MM.1S (cell line): ENCODE data around the gene GRIK2.

Experiments
- DNase-seq: peaks from one replicate; pipeline ENCODE4 v3.0.0-alpha.2; 2015
- H2AFZ ChIP-seq: fragments of 300-600 bp; sonication (generic); 2 replicates; pipeline ENCODE4 v1.6.0; 2016; ENCODE audit warnings: antibody characterized with exemption, low read length
- H3F3A ChIP-seq: fragments of 300-600 bp; sonication (generic); 2 replicates; pipeline ENCODE4 v1.6.1; 2016; ENCODE audit warnings: mild to moderate bottlenecking, antibody characterized with exemption, low read length, moderate library complexity, mixed read lengths; ENCODE audit not compliant: insufficient read depth
- H3K27ac ChIP-seq: fragments of 300-600 bp; sonication (generic); 2 replicates; pipeline ENCODE4 v1.5.1; 2016; ENCODE audit warnings: mild to moderate bottlenecking, low read length
- H3K27me3 ChIP-seq: fragments of 300-600 bp; sonication (generic); replicated peaks from 2 replicates; pipeline ENCODE4 v1.6.0; 2016; ENCODE audit warnings: low read length; ENCODE audit not compliant: insufficient read depth
- H3K36me3 ChIP-seq: fragments of 300-600 bp; sonication (generic); replicated peaks from 2 replicates; pipeline ENCODE4 v1.6.1; 2016; ENCODE audit warnings: mild to moderate bottlenecking, low read length, mixed read lengths; ENCODE audit not compliant: insufficient read depth
- H3K4me1 ChIP-seq: fragments of 300-600 bp; sonication (generic); 2 replicates; pipeline ENCODE4 v1.6.1; 2016; ENCODE audit warnings: low read length, mixed read lengths
- H3K4me2 ChIP-seq: fragments of 300-600 bp; sonication (generic); 2 replicates; pipeline ENCODE4 v1.6.0; 2016; ENCODE audit warnings: low read depth, low read length
- H3K4me3 ChIP-seq: fragments of 300-600 bp; sonication (generic); 2 replicates; pipeline ENCODE4 v1.5.1; 2016; ENCODE audit warnings: low read length, mixed read lengths
- H3K79me2 ChIP-seq: fragments of 300-600 bp; sonication (generic); 2 replicates; pipeline ENCODE4 v1.6.1; 2016; ENCODE audit warnings: mixed run types, low read length, mixed read lengths
- H3K9ac ChIP-seq: fragments of 300-600 bp; sonication (generic); 2 replicates; pipeline ENCODE4 v1.6.1; 2016; ENCODE audit warnings: low read length, mixed read lengths
- H3K9me2 ChIP-seq: fragments of 300-600 bp; sonication (generic); replicated peaks from 2 replicates; pipeline ENCODE4 v1.6.1; 2016; ENCODE audit warnings: mild to moderate bottlenecking, low read length, mixed read lengths; ENCODE audit not compliant: insufficient read depth
- H3K9me3 ChIP-seq: fragments of 300-600 bp; sonication (generic); replicated peaks from 2 replicates; pipeline ENCODE4 v1.6.1; 2016; ENCODE audit warnings: mild to moderate bottlenecking, low read length, mixed read lengths; ENCODE audit not compliant: insufficient read depth
- H4K20me1 ChIP-seq: fragments of 300-600 bp; sonication (generic); 2 replicates; pipeline ENCODE4 v1.6.1; 2016; ENCODE audit warnings: mild to moderate bottlenecking, low read length, moderate library complexity, mixed read lengths; ENCODE audit not compliant: insufficient read depth
- EZH2 ChIP-seq: fragments of 300-600 bp; sonication (generic); optimal IDR thresholded peaks from 2 replicates; pipeline ENCODE3; 2017; ENCODE audit warnings: low read depth, mild to moderate bottlenecking, antibody characterized with exemption, low read length, mixed read lengths
- EZH2phosphoT487 ChIP-seq: fragments of 300-600 bp; sonication (generic); IDR thresholded peaks from 2 replicates; pipeline ENCODE4 v1.6.1; 2018; ENCODE audit warnings: antibody characterized with exemption, low read length
- TF ChIP-seq, protein P1 (sequence below): fragments of 300-600 bp; sonication (generic); IDR thresholded peaks from 2 replicates; pipeline ENCODE4 v1.5.1; 2016; ENCODE audit warnings: antibody characterized with exemption, low read length, mixed read lengths

GRIK2 gene

DNA sequence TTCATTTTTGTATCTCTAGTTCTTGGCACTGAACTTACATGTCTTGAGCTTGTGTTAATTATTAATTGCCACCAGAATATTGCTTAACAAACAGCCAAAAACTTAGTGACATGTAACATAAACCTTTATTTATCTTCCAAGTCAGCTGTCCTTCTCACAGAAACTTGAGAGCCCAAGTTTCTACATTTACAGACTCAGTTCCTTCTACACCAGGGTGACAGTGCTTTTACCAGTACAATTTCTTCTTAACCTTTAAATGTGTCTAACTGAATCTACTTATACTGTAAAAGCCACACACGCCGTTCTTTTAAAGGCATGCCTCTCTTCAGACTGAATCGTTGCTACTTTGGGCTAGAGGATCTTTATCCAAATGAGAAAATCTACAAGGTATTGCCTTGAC is 539.2 kb downstream of the GRIK2 start:
- Histone ChIP-seq H3K27ac (no peak overlapping the region), H3K9me3 (no peaks in the 10 kb centered on the region), H3K4me3 (no peak overlapping the region), H3K4me1 (no peaks in the 10 kb centered on the region), H3K27me3 (no peaks in the 10 kb centered on the region), H3K9me2 (no peaks in the 10 kb centered on the region), H3K79me2 (no peaks in the 10 kb centered on the region), H3K9ac (no peak overlapping the region), H2AFZ (no peak overlapping the region), H3F3A (no peaks in the 10 kb centered on the region), H3K36me3 (no peaks in the 10 kb centered on the region), H3K4me2 (no peak overlapping the region), H4K20me1 (no peaks in the 10 kb centered on the region)
- no peak for DNase-seq
- TF ChIP-seq EZH2phosphoT487 = no peak
- TF ChIP-seq, protein P1, sequence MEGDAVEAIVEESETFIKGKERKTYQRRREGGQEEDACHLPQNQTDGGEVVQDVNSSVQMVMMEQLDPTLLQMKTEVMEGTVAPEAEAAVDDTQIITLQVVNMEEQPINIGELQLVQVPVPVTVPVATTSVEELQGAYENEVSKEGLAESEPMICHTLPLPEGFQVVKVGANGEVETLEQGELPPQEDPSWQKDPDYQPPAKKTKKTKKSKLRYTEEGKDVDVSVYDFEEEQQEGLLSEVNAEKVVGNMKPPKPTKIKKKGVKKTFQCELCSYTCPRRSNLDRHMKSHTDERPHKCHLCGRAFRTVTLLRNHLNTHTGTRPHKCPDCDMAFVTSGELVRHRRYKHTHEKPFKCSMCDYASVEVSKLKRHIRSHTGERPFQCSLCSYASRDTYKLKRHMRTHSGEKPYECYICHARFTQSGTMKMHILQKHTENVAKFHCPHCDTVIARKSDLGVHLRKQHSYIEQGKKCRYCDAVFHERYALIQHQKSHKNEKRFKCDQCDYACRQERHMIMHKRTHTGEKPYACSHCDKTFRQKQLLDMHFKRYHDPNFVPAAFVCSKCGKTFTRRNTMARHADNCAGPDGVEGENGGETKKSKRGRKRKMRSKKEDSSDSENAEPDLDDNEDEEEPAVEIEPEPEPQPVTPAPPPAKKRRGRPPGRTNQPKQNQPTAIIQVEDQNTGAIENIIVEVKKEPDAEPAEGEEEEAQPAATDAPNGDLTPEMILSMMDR = no peak
- TF ChIP-seq EZH2 = no peak

DNA sequence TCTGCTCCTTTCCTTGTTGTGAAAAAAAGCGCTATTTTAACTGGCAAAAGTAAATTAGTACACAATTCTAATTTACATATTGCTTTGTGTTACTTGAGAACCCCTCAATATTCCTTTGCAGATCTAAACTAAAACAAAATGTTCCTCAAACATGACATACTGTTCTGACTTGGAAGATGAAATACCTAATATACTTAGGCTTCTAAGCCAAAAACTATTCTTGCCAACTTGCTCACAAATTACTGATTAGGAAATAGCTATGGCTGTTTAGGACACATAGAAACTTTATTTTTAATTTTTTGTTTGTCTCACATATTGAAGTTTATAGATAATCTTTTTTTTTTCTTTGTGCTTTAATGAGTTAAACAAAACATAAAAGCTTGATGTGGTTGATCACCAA is 542.2 kb downstream of the GRIK2 start:
- no peak overlapping the region for H3K4me3 ChIP-seq
- TF ChIP-seq EZH2phosphoT487 (no peak), EZH2 (no peak)
- TF ChIP-seq, protein P1 = no peak
- no peaks in the 10 kb centered on the region for H3K9me2 ChIP-seq
- H3F3A ChIP-seq = no peaks in the 10 kb centered on the region
- H4K20me1 ChIP-seq = no peaks in the 10 kb centered on the region
- no peak overlapping the region for H3K27ac ChIP-seq
- H3K79me2 ChIP-seq = no peaks in the 10 kb centered on the region
- no peaks in the 10 kb centered on the region for H3K4me1 ChIP-seq
- no peak overlapping the region for H3K4me2 ChIP-seq
- no peak overlapping the region for H2AFZ ChIP-seq
- H3K9ac ChIP-seq = no peak overlapping the region
- DNase-seq = no peak
- no peaks in the 10 kb centered on the region for H3K36me3 ChIP-seq
- no peaks in the 10 kb centered on the region for H3K9me3 ChIP-seq
- H3K27me3 ChIP-seq = no peaks in the 10 kb centered on the region

DNA sequence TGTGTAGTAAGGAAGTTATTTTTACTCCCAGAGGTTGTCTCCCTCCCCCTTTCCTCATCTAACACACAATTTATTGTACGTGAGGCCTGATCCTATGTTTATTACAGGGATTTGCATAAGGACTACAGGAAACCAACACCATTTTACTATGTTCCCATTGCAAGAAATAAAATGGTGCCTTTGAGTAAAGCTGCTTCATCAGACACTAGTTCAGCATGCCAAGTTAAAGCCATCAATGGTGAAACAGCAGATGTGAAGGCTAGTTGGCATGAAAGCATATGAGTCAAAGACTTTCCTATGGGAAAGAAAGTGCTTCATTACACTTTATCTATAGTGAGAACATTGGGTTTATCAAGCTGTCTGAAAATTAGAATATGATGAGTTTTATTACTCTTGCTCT is 543.0 kb downstream of the GRIK2 start:
- DNase-seq = no peak
- Histone ChIP-seq H3K4me3 (no peak overlapping the region), H3K27ac (no peak overlapping the region)

DNA sequence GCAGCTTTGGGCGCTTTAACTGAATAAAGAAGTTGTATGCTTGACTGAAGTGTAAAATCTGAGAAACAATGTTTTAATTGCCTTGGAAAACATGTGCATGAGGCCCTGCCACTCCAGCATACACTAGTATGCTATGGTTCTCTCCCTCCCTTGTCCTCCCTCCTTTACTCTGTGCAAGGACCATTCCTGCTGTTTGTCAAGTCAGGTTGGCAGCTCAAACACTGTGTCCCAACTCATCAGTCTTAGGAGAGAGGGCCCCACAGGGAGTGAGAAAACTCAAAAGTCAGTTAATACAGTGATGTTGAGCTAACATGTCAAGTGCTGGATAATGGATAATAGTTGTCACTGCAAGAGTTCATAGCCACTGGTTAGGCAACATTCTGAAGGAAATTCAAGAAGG is 543.6 kb downstream of the GRIK2 start:
- no peaks in the 10 kb centered on the region for H3K27me3 ChIP-seq
- no peaks in the 10 kb centered on the region for H3K79me2 ChIP-seq
- H3K36me3 ChIP-seq = no peaks in the 10 kb centered on the region
- H3K9me3 ChIP-seq = no peaks in the 10 kb centered on the region
- no peak overlapping the region for H3K4me3 ChIP-seq
- DNase-seq = no peak
- H2AFZ ChIP-seq = no peak overlapping the region
- no peak overlapping the region for H3K9ac ChIP-seq
- H3K9me2 ChIP-seq = no peaks in the 10 kb centered on the region
- TF ChIP-seq EZH2phosphoT487 (no peak), EZH2 (no peak)
- TF ChIP-seq, protein P1 = no peak
- H3K4me2 ChIP-seq = no peak overlapping the region
- no peaks in the 10 kb centered on the region for H4K20me1 ChIP-seq
- H3K4me1 ChIP-seq = no peaks in the 10 kb centered on the region
- no peaks in the 10 kb centered on the region for H3F3A ChIP-seq
- H3K27ac ChIP-seq = no peak overlapping the region

More for the DNA sequence above, 543.0 kb downstream of the GRIK2 start:
- Histone ChIP-seq H2AFZ (no peak overlapping the region), H3K4me2 (no peak overlapping the region), H3K36me3 (no peaks in the 10 kb centered on the region), H3K9me2 (no peaks in the 10 kb centered on the region), H3K79me2 (no peaks in the 10 kb centered on the region), H3K9me3 (no peaks in the 10 kb centered on the region), H3K4me1 (no peaks in the 10 kb centered on the region), H4K20me1 (no peaks in the 10 kb centered on the region), H3K27me3 (no peaks in the 10 kb centered on the region), H3K9ac (no peak overlapping the region), H3F3A (no peaks in the 10 kb centered on the region)
- no peak for TF ChIP-seq EZH2phosphoT487
- TF ChIP-seq EZH2 = no peak
